Glutamatergic neuron (in vitro differentiated cells): ENCODE data around the gene SIGLEC7. TPM values are rescaled to one million over a fixed set of nuclear protein-coding genes. Genes with fewer than 3 reads are reported as not detected.

Source experiments
- DNase-seq: peaks from one replicate; pipeline ENCODE4 v3.0.0; 2022
- H3K27ac Mint-ChIP-seq: one replicate; pipeline ENCODE4 v1.8.0; 2020; ENCODE audit warnings: mild to moderate bottlenecking, mixed read lengths, inconsistent platforms; ENCODE audit not compliant: unreplicated experiment
- H3K27me3 Mint-ChIP-seq: one replicate; pipeline ENCODE4 v1.8.0; 2020; ENCODE audit warnings: mild to moderate bottlenecking, moderate library complexity, mixed read lengths, inconsistent platforms; ENCODE audit not compliant: unreplicated experiment
- H3K36me3 Mint-ChIP-seq: one replicate; pipeline ENCODE4 v1.8.0; 2020; ENCODE audit warnings: mild to moderate bottlenecking, mixed read lengths, inconsistent platforms; ENCODE audit not compliant: unreplicated experiment
- H3K4me1 Mint-ChIP-seq: one replicate; pipeline ENCODE4 v1.8.0; 2020; ENCODE audit warnings: mild to moderate bottlenecking, low read depth, mixed read lengths, inconsistent platforms; ENCODE audit not compliant: unreplicated experiment
- H3K4me3 Mint-ChIP-seq: one replicate; pipeline ENCODE4 v1.8.0; 2020; ENCODE audit warnings: mild to moderate bottlenecking, mixed read lengths, inconsistent platforms; ENCODE audit not compliant: unreplicated experiment
- H3K9me3 Mint-ChIP-seq: one replicate; pipeline ENCODE4 v1.8.0; 2020; ENCODE audit warnings: mild to moderate bottlenecking, moderate library complexity, mixed read lengths, inconsistent platforms; ENCODE audit not compliant: unreplicated experiment
- total RNA-seq: library from RNA; stranded (reverse); fragmentation: NEBNext Ultra II Directional; extraction: Animal tissue kit (Norgen Biotek cat#: 25700); gene quantifications from one replicate; pipeline ENCODE4 v1.2.1, GENCODE V29; 2021; ENCODE audit not compliant: unreplicated experiment
- TF ChIP-seq, protein P1 (sequence below): fragments of 200-600 bp; sonication (generic); IDR thresholded peaks from one replicate; pipeline ENCODE4 v1.5.0; 2021; ENCODE audit not compliant: partially characterized antibody, unreplicated experiment

The SIGLEC7 gene
- total RNA-seq, 1 donor from 2014 or later, result not detected

GRCh38 chr19:51148580-51148979 lies 6.5 kb downstream of the SIGLEC7 start:
- Mint-ChIP-seq H3K27me3 (peaks cover 4% of the 10 kb centered on the region), H3K4me1 (no peaks in the 10 kb centered on the region), H3K36me3 (no peaks in the 10 kb centered on the region), H3K9me3 (peaks cover 2% of the 10 kb centered on the region), H3K27ac (no peak overlapping the region), H3K4me3 (no peak overlapping the region)
- TF ChIP-seq, protein P1, sequence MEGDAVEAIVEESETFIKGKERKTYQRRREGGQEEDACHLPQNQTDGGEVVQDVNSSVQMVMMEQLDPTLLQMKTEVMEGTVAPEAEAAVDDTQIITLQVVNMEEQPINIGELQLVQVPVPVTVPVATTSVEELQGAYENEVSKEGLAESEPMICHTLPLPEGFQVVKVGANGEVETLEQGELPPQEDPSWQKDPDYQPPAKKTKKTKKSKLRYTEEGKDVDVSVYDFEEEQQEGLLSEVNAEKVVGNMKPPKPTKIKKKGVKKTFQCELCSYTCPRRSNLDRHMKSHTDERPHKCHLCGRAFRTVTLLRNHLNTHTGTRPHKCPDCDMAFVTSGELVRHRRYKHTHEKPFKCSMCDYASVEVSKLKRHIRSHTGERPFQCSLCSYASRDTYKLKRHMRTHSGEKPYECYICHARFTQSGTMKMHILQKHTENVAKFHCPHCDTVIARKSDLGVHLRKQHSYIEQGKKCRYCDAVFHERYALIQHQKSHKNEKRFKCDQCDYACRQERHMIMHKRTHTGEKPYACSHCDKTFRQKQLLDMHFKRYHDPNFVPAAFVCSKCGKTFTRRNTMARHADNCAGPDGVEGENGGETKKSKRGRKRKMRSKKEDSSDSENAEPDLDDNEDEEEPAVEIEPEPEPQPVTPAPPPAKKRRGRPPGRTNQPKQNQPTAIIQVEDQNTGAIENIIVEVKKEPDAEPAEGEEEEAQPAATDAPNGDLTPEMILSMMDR, result no peak
- DNase-seq, result no peak

- Mint-ChIP-seq H3K4me1 (no peaks in the 10 kb centered on the region), H3K4me3 (no peak overlapping the region), H3K27me3 (peaks cover 4% of the 10 kb centered on the region), H3K27ac (no peak overlapping the region), H3K36me3 (no peaks in the 10 kb centered on the region), H3K9me3 (no peaks in the 10 kb centered on the region)
- no peak for DNase-seq
- TF ChIP-seq, protein P1, result no peak
Measured at GRCh38 chr19:51150627-51151026, 8.5 kb downstream of the SIGLEC7 start.

DNA sequence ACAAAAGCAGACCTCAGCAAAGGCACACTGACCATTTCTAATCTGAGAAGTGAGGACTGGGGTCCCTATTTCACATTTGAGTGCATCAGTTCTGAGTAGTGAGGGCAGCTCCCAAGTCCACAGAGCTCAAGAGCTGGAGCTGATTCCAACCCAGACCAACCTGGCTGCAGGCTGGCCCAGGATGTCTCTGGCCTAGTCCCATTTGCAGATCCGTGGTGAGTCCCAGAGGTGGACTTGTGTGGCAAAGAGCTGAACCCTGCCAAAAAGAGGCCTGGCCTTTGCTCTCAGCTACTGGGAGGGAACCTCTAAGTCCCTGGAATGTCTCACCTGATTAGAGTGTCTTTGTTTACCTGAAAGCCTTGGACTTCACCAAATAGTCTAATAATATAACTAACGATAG lies 14.6 kb downstream of the SIGLEC7 start:
- Mint-ChIP-seq H3K27ac (no peak overlapping the region), H3K27me3 (peaks cover 6% of the 10 kb centered on the region), H3K9me3 (peaks cover 2% of the 10 kb centered on the region), H3K4me1 (no peaks in the 10 kb centered on the region), H3K36me3 (no peaks in the 10 kb centered on the region), H3K4me3 (no peak overlapping the region)
- DNase-seq, result no peak
- TF ChIP-seq, protein P1, result no peak

GRCh38 chr19:51157265-51157664 lies 15.2 kb downstream of the SIGLEC7 start:
- no peaks in the 10 kb centered on the region for H3K4me1 Mint-ChIP-seq
- no peak overlapping the region for H3K27ac Mint-ChIP-seq
- H3K27me3 Mint-ChIP-seq, result peaks cover 6% of the 10 kb centered on the region
- TF ChIP-seq, protein P1, result no peak
- H3K4me3 Mint-ChIP-seq, result no peak overlapping the region
- no peak for DNase-seq
- H3K36me3 Mint-ChIP-seq, result no peaks in the 10 kb centered on the region
- H3K9me3 Mint-ChIP-seq, result peaks cover 2% of the 10 kb centered on the region

GRCh38 chr19:51158474-51159129 lies 16.5 kb downstream of the SIGLEC7 start:
- Mint-ChIP-seq H3K4me1 (no peaks in the 10 kb centered on the region), H3K36me3 (no peaks in the 10 kb centered on the region), H3K4me3 (no peak overlapping the region), H3K27ac (no peak overlapping the region), H3K27me3 (peaks cover 4% of the 10 kb centered on the region), H3K9me3 (peaks cover 2% of the 10 kb centered on the region)
- TF ChIP-seq, protein P1, result peak; percentile 87
- DNase-seq, result peak; percentile 75
